NCI-H2171 treated with DMSO at 0.1 percent for 48 hours (cell line): ENCODE measurements around the gene GFPT1.
"Not testable (repeated sequence)": the region's sequence is repeated elsewhere in the genome, so short reads cannot be mapped to it uniquely, and the experiment has no call there.

Experiments used
- DNase-seq: peaks from one replicate; lab custom pipeline; 2025; lab: John Stamatoyannopoulos, UW

Gene GFPT1

DNA sequence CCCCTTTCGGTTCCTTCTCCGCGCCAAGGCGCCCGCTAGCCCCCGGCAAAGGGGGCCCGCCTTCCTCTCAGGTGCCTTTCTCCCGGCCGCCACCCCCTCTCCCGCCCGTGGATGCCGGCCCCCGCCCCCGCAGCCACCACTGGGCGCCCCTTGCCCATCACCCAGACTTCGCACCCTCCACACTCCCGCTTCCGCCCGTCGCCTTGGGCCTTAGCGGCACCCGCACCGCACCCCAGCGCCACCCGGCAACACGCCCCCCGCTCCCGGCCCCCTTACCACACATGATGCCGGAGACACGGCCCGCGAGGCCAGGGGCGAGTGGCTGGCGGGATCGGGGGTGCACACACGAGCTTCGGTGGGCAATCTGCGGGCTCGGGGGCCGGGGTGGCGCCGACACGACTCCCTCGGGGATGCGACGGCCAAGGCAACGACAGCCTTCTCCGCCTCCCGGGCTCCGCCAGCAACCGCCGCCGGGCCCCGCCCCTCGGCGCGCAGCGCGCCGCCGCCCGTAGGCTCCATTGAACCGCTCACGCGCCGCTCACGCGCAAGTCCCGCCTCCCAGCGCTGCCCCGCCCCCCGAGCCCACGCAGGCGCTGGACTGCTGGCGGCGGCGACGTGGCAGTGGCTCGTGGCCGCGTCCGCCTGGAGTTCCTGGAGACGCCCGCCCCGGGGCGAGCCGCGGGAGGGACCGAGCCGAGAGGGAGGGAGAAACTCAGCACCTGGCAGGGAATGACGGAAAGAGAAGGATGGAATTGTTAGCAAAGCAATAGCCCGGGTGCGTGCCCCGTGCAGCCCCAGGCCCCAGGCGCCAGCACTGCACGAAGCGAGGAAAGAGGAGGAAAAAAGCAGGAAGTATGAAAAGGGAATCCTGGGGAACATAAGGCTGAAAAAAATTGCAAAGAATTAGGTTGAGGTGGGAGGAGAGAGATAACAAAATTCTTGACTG, at the start of gene GFPT1:
Gene GFPT1, minus strand, starts transcription at position 439 of the 946 bp plus-strand sequence. Its CDS starts 156 bp downstream, at position 283.
- peak; percentile 90 for DNase-seq

DNA sequence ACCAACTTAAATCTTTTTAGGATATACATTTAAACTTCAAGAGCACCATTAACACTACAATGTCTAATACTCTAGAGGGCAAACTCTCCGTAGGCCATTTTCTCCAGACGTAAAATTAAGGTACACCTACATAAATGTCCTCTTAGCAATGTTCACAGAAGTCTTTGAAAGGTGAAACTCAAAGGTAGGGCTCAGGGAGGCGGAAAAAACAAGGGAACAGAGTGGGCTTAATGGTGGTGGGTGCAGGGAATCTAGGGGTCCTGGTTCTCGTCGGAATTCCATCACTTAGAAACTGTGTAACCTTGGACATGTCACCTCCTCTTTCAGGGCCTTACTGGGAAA, 49.5 kb upstream of the GFPT1 start:
- peak; percentile 75 for DNase-seq

DNA sequence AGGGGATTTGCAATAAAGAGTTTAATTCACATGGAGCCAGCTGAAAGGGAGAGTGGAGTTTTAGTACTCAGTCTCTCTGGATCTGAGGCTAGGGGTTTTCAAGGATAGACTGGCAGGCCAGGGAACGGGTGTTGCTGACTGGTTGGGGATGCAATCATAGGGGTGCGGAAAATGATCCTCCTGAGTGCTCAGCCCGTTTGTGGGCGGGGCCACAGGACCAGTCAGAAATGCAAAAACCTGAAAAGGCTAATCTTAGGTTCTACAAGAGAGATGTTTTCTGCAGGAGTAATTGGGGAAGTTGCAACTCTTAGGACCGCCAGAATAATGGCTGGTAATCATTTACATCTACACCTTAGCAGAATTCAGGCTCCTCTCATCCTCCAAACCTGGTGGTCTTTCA, 47.7 kb upstream of the GFPT1 start:
- DNase-seq, result no peak

DNA sequence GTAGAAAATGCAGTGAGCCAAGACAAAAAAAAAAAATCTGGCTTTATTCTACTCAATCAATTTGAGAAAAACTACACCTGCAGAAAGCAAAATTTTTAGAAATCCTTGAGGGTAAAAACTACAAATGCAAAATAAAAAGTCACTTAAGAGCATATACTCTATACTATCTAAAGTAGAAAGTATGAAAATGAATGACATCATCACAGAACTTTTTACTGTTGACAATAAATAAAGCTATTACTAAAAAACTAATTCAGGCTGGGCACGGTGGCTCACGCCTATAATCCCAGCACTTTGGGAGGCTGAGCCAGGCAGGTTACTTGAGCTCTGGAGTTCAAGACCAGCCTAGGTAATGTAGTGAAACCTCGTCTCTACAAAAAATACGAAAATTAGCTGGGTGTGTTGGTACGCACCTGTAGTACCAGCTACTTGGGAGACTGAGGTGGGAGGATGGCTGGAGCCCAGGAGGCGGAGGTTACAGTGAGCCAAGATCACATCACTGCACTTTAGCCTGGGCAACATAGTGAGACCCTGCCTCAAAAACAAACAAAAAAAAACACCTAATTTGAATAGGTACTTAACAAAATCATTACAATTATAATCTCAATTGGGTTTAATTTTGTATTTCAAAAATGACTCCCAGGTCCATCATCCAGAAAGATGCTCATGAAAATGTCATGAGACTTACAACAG, 42.6 kb upstream of the GFPT1 start:
- no peak for DNase-seq

DNA sequence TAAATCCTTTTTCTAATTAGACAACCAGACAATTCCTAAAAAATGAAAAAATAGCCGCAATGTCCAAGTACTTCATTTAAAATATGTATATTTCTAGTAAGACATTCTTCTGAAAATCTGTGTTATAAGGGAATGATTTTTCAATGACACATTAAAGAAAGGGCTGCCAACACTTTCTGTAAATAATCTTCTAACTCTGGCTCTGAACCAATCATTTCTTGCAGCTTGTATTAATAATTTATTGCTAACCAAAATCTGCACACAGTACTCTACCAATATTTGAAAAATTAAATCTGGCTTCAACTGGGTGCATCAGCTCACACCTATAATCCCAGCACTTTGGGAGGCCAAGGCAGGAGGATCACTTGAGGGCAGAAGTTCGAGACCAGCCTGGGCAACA, 42.0 kb upstream of the GFPT1 start:
- no peak for DNase-seq

DNA sequence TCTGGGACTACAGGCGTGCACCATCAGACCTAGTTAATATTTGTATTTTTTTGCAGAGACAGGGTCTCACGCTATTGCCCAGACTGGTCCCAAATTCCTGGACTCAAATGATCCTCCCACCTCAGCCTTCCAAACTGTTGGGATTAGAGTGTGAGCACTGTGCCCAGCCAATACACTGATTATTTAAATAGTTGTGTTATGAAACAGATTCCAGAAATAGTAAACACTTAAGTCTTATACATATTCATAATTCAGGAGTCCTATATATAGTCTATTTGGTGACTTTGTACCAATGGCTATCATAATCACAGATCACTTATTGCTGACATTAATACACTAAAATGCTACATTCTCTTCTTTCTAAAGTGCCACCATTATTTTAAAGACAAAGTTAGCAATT, 37.4 kb upstream of the GFPT1 start:
- no peak for DNase-seq

DNA sequence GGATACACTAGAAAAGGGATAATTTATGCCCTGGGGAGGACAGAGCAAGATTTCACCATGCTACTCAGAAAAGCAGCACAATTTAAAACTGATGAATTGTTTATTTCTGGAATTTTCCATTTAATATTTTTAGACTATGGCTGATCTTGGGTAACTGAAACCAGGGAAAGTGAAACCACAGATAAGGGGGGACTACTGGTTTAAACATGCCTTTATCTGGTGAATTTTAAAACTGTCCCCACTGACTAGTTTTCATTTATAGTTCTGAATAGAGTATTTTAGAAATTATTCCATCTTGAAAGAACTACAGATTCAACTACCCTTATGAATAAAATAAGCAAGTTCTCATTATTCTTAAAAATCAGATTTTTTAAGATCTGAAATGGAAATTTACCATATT, 35.2 kb upstream of the GFPT1 start:
- no peak for DNase-seq

DNA sequence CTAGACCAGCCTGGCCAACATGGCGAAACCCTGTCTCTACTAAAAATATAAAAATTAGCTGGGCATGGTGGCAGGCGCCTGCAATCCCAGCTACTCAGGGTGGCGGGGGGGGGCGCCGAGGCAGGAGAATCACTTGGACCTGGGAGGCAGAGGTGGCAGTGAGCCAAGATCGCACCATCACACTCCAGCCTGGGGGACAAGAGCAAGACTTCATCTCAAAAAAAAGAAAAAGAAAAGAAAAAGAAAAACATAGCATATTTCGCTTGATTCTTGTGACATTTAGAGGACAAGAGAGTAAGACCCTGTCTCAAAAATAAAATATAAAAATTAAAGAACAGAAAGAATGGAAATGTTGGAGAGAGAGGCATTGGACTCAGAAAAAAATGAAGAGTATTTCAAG, 32.1 kb upstream of the GFPT1 start:
- DNase-seq, result not testable (repeated sequence)

DNA sequence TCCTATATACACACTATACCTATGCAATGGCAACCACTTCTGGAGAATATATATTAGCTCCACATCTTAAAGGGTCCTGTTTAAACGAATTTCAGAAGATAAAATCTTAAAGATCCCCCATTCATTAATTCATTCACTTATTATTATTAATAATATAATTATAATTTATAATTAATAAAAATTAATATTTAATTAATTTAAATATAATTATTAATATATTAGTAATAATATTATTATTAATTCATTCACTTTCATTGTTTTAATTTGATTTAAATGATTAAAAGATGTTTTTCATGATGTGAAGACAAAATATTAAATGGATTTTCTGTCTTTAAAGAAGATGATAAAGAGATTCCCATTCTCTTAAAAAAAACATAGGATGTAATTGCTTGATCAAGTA, 29.1 kb upstream of the GFPT1 start:
- DNase-seq, result no peak

DNA sequence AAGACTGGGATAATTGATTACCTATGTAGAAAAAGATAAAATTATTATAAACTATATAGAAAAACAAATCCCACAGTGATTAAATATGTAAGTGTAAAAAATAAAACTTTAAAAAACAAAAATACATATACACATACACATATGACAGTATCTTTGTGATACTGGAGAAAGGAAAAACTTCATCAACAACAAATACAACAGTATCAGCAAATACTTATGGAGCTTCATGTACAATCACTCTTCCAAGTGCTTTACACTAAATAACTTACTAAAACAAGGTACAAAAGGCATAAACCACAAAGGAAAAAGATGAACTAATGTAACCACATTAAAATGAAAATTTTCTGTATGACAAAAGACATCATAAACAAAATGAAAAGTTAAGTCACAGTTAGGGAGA, 24.1 kb upstream of the GFPT1 start:
- DNase-seq, result no peak

DNA sequence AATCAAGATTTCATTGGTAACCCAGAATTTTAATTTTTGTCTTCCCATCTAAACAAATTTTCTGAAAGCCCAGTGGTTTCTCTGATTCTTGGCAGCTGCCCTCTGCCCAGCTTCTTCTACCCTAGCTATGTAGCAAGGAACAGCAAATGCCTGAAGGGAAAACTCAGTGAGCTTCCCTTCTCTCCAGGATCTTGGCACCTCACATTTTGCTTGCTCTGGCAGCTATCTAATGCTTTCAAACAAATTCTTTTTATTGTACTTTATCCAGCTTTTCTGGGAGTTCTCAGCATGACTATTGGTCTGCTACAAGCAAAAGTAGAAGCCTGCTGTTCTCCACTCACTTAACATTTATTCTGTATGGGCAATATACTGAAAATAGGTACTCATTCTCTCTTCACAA, 18.3 kb upstream of the GFPT1 start:
- DNase-seq, result no peak

DNA sequence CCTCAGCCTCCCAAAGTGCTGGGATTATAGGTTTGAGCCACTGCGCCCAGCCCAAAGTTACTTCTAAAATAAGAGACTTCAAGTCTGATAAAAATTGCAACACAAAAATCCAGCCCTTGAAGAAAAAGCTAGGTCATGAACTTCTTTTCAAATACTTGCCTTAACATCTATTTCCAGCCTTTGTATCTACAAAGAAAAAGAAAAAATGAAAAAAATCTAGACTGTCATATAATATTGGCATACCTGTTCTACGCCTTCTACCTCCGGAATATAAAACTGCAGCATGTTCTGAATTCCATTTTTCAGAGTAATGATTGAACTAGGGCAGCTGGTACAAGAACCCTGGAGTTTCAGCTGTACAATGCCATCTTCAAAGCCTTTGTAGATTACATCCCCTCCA, 13.1 kb upstream of the GFPT1 start:
- DNase-seq, result no peak

DNA sequence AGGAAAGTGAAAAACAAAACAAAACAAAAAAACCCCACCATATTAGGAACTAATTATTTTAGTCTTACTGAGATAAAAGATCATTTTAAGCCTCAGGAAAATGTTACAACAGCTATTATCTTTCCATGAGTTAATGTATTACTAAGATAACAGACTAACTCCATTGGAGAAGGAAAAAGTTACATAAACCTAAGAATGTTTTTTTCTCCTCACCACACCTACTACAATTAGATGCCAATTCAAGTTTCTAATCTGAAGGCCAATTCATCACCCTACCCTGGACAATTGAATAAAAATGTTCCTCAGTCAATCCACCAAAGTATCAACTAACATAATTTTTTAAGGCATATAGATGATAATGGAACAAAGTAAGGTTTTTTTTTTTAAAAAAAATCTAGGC, 10.2 kb upstream of the GFPT1 start:
- no peak for DNase-seq

DNA sequence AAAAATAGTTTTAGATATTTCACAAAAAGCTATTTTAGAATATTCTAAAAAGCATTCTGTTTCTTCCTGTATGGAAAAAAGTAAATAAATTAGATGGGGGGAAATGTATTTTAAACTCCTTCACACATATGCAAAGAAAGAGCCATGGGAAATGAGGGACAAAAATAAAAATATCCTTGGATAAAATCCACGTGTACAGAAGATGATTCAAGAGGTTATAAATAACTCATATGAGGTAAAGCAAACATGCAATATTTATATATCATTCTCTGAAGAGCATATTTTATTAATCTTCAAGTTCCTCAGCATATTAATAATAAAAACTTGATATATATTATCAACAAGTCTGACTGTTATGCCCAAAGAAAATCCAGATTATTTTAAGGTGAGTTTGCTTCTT, 8.8 kb upstream of the GFPT1 start:
- no peak for DNase-seq

DNA sequence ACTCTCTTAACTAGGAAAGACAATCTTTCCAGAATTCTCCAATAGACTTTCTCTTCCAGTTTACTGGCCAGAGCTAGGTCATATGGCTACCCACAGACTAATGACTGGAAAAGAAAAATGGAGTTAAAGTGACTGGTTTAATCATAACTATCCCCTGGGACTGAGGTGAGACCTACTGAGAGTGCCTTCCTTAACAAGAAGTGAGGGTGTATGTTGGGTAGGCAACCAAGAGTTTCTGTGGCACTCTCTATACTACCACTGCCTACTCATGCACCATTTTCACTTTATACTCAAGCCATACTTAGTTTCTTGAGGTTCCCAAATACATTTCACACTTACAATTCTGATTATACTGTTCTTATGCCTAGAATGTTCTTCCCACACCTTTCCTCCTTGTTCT, 6.9 kb upstream of the GFPT1 start:
- DNase-seq, result no peak

DNA sequence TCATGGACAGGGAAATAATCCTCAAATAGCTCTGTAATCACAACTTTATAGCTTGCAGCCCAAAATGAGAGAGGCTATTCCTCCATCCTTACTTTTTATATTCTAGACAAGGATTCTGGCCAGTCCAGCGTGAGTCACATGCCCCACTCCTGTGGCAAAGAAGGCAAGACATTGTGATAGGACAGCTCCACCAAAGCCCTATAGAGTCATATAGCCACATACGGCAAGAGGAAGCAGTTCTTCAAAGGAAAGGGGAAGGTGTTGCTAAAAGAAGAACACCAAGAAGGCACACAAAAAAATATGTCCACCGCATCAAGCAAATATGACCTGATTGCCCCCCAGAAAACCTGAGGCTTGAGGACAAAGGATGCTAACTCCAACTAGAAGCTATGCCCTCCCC, 3.4 kb upstream of the GFPT1 start:
- no peak for DNase-seq

DNA sequence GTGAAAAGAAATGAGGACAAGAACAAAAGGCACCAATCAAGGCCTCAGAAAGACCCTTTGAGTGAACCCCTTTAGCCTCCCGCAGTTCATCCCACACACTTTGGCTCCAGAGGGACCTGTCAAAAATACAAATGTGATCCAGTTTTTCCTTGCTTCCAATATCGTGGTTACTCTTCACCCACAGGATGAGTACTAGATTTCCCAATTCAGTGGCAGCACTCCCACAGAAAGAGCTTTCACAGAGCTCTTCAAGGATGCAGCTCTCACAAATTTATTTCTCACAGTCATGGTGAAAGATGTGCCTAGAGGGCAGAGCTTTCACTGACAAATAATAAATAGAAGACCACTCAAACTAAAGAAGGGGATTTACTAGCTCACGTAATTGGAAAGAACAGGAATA, 3.0 kb upstream of the GFPT1 start:
- no peak for DNase-seq

DNA sequence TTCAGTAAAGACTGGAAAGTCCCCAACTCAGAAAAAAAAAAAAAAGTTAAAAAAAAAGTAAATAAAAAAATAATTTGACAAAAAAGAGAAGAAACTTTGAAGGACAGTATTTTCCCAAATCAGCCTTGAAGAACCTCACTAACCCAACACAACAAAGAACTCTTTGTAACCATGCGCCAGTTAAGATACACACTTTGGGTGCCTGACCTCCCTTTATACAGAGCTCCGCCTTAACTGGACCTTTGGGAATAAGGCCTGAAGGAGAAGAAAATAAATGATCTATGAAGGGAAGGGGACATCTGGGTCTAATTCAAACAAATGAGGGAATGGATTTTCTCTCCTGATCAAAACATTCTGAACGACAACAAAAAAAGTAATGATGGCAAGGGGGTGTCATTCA, 2.2 kb upstream of the GFPT1 start:
- no peak for DNase-seq

DNA sequence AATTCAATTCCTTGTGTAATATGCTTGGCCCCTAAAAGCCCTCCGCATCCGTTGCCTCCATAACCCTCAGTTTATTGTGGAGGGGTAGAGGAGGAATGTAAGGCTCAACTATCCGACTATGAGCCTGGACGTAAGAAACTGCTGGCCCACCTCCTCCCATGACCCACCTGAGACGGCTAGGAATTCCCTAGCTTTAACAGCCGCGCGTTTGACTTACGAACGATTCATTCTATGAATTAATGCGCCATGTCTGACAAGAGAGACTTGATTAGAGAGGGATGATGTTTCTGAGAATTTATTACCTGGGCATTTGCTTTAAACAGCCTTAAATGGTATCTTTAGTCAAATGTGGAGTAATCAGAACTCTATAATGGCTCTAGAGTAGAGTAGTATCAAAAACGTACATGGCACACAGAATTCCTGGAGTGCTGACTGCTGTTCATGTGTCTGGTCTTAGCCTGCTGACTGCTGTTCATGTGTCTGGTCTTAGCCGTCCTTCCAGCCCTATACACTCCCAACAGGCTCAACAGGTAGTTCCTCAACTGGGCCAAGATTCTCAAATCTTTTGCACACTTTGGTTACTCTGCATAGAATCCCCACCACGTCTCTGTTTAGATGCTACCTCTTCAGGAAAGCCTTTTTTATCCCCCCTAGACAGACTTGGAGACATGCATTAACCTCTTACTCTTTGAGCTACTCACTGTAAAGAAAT, 899 bp upstream of the GFPT1 start:
- DNase-seq, result no peak

DNA sequence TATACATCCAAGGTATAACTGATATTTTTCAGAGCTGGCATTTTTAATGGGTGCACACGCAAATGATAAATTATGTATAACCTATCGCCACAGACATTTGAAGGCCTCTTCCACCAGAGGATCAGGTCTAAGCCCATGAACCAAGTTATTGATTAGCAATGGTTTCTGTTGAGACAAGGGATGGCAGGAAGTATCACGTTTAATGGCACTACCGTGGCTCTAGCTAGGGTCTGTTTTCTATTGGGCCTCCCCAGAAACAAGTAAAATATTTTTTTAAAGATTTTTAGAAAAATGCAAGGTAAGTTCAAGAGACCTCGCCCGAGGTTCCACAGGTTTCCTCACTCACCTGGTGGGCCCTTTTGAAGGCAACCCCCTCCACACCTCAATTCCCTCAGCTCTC, 667 bp downstream of the GFPT1 start:
- peak; percentile 27 for DNase-seq

DNA sequence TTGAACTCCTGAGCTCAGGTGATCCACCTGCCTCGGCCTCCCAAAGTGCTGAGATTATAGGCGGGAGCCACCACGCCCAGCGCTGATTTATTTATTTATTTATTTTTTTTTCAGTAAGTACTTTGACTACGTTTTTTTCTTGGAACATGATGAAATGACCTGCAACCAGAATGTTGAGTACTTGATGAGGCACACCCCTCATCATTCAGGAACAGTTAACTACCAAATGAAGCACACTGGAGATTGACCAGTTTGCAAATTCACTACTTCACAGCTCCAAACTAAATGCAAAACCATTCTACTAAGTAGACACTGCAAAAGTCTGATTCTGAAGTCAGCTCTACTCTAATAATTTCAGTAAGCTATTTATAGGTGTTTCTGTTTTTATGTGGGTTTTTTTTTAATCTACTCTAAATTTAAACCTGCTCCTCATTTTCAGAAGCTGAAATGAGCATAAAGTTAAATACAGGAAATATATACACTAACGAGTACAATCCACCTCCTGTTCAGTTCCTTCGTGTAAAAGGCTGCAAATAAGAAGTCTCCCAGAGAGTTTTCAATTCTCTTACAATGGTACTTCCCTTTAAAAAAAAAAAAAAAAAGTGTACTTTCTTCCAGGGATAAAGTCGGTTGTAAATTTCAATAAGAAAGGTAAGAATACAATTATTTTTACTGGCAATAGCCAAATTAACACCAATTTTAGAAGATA, 1.4 kb downstream of the GFPT1 start:
- no peak for DNase-seq

DNA sequence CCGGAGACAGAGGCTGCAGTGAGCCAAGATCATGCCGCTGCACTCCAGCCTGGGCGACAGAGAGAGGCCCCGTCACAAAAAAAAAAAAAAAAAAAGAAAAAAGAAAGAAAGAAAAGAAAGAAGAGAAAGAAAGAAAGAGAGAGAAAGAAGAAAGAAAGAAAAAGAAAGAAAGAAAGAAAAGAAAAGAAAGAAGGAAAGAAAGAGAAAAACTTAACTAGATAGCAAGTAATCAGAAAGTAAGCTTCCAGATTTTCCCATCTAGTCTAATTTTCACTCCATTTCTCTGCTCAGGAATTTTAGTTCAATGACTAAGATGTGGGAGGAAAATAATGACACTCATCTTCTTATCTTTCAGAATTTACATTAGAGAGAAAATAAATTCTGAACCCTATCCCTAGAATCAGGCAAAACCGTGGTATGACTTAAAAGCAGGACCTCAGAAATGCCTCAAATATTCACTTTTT, 2.4 kb downstream of the GFPT1 start:
- no peak for DNase-seq
